ENCODE data around the gene CYFIP1.

Gene CYFIP1

DNA sequence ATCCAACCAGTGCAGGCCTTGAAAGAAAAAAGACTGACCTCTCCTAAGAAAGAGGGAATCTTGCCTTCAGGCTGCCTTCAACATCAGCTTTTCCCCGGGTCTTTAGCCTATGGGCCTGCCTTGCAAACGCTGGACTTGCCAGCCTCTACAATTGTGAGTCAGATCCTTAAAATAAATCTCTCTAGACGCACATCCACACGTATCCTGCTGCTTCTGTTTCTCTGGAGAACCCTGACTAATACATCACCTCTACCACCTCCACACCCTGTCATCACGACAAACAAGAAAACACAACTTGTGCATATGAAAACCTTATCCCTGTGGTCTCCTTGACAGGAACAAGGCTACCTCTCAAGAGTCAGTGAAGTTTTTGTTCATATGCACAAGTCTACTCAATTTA, 11.8 kb downstream of the CYFIP1 start:
- DNase-seq (ENCODE audit: low read depth in 2 of 2) = no peak

DNA sequence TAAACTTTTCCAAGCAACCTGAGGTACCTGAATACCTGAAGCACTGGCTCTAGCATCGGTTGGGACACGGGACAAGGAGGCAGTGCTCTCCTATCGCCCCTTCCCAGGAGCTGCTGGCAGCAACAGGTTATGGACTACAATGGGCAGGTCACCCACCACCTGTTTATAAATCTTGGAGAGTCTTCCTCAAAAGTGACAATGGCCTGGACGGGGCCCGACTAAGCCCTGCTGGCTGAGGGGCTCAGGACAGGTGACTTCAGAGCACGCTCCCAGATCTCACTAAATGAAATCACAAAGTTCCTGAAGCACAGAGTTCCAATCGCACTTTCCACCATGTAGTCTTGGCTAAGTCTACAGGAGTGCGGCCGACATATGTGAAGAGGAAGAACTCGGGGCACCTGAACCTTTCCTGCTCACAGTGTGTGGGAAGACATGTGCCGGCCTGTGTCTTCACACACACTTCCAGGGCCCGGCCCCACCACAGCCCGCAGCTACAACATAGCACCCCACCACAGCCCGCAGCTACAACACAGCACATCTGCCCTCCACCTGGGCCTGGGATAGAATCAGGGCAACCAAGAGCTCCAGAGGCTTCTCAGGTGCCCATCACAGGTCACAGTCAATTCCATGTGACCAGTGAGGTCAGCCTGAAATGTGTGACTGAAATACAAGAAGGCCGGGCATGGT, 12.9 kb downstream of the CYFIP1 start:
- DNase-seq (ENCODE audit: low read depth in 2 of 2) = no peak

DNA sequence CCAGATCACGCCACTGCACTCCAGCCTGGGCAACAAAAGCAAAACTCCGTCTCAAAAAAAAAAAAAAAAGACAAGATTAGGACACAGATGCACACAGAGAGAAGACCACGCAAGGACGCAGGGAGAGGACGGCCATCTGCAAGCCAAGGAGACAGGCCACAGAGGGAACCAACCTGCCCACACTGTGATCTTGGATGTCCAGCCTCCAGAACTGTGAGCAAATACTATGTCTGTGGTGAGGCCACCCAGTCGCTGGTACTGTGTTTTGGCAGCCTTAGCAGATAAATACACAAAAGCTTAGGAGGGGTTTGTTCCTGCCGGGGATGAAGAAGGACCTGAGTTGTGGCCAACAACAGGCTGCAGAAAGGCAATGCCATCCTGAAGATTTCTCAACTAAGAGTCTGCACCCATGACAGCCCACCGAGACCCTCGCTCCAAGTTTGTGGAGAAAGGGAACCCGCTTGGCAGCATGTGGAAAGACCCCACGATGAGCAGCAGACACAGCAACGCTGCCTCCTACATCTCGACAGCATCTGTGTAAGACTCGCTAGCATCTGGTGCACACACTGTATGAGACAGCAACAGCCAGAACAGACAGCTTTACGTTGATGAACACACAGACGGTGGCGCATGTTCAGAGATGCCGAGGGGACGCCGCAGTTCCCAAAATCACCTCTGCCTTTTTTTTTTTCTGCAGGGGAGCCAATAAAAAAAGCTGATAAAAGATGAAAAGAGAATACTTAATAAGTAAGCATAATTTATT, 13.7 kb downstream of the CYFIP1 start:
- no peak for DNase-seq (ENCODE audit: low read depth in 2 of 2)

DNA sequence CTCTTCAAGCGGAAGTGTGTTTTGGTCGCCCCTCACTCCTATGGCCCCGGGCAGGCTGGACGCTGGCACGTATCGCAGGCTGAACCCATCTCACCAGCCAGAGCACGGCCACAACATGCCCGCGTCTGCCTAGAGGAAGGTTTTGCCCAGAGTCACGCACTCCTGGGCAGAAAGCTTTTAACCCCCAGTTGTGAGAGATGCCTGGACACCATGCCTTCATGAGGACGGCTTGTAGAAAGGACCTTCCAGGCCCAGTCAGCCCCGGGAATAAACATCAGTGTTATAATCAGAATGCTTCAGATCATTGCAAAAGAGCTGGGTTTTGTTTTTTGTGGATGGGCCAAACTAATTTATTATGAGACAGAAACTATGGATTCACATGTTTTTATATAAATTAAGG, 16.5 kb downstream of the CYFIP1 start:
- DNase-seq (ENCODE audit: low read depth in 2 of 2) = no peak

DNA sequence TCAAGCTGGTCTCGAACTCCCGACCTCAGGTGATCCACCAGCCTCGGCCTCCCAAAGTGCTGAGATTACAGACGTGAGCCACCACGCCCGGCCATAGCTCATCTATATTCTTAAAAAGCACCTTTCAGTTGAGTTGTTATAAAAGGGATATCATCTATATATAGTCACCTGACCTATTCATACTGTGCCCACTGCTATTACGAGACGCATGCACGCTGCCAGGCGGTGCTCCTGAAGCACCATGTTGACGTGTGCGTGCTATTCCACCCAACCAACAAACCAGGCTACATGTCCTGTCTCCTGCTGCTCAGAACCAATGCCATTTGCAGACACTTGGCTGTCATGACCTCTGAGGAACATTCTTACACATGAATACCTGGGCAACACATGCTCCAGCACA, 17.6 kb downstream of the CYFIP1 start:
- no peak for DNase-seq (ENCODE audit: low read depth in 2 of 2)

DNA sequence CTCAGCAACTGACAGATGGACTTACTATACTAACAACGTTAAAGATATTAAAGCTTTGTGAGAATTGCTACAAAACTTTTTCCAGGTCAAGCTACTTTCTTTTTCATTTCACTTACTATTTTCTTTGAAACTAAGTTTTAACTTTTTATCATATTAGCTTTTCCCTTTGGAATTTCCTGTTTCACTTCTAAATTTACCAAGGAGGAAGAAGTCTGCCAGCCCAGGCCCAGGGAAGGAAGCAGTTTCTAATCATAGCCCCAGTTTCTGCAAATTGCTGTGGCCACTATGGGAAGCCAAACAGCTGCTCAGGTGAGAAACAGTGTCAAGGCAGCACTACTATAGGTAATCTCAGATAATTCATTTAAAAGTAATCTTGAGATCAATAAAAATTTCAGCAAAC, 18.4 kb downstream of the CYFIP1 start:
- no peak for DNase-seq (ENCODE audit: low read depth in 2 of 2)

DNA sequence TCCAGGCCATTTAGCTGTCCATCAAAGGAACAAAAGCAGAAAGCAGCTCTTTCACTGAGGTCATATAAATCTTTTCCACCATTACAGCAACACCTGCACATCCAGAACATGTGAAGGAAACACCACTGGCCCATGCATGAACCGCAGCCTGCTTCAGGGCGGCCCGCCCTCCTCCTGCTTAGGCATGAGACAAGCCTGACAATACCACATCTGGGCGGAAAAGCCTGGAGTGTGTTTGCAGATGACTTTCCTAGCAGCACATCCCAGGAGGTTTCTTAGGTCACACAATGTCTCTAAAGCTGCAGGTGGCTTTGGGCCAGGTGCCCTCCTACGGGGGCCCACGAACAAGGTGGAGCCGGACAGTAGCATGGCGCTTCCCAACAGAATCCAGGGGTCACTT, 19.6 kb downstream of the CYFIP1 start:
- no peak for DNase-seq (ENCODE audit: low read depth in 2 of 2)

DNA sequence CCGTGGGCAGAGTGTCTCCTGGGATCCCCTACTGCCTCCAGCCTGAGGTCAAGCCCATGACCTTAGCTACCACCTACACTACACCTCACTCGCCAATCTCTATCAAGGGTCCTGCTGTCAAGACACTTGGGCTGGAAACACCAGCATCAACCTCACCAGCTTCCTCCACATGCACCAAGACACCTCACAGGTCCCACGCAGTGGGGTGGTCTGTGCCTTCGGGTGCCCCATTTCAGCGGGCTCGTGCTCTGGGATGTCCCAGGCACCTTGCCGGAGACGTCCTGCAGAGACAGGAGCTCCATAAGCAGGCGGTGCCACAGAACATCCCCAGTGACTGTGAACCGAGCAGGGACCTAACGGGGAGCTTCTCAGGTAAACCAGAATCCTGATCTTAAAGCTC, 20.0 kb downstream of the CYFIP1 start:
- DNase-seq (ENCODE audit: low read depth in 2 of 2) = no peak

DNA sequence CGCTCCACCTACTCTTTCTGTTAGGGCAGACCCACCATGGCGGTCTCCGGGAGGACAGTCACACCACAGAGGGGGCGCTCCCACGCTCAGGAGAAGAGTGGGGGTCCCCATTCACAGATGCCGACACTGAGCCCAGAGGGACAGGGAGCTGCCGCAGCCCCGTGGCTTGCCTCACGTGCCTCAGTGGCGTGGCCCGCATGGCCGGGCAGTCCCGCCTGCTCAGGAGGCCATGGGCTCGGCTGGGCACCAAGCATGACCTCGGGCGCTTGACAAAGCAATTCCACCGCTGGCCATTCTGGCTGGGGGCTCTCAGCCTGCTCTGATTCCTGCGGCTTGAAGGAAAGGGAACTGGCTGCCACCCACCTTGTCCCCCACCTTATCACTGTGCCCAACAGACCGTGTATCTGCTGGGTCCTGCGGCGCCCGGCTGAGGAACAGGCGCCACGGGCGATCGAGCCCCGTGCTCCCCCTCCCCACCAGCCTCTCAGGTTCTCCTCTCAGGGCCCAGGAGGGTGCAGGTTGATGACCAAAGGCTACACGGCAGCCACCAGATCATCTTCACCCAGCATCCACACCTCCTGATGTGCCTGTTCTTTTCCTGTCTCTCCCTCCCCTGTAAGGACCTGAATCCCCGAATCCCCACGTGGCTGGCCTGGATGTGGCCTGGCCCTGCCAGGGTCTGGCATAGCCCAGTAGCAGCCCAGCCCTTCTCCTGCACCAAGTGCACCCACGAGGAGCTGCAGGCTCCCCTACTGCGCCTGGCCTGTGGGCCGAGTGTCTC, 20.7 kb downstream of the CYFIP1 start:
- DNase-seq (ENCODE audit: low read depth in 2 of 2) = no peak

DNA sequence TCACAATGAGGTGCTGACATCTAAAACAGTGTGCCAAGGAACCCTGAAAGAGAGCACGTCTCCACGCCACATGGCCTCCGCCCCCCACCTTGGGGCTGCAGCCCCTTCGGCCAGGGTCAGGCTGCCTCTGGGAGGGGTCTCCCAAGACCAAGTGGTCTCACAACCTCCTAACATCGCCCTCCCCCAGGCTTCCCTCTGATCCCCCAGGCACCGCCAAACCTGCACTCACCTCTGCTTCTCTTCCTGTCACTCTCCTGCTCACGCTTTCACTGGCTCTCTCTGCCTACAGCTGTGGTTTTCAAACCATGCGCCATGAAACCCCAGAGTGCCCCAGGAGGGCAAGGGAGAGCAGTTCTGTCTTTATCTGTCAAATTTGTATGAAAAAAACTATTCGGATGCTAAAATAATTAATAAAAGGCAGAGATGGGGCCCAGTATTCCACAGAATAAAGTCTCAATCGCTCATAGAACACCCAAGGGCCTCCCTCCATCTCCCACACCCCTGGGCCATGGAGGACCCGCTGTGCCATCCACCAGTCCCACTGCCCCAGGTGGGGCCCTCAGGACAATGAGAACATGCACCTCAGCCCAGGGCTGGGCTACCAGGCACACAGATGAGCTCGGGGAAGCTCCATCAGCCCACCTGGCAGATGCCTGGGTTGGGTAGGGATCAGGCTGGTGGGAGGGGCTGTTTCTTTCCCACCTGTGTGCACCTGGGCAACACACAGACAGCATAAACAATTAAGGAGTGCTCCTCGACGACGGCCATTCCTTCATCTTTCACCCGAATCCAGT, 21.5 kb downstream of the CYFIP1 start:
- DNase-seq (ENCODE audit: low read depth in 2 of 2) = no peak

DNA sequence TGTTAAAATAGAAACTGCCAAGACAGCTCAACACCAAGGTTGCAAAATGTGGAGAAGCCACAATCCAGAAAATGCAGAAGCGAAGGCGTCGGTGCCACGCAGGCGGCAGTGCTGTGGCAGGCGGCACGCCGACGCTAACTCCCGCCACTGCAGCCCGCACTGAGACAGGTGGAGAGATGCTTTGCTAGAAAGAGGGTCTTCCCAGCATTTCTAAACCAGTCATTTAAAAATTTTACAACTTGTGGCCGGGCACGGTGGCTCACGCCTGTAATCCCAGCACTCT, 23.2 kb downstream of the CYFIP1 start:
- DNase-seq (ENCODE audit: low read depth in 2 of 2) = no peak

DNA sequence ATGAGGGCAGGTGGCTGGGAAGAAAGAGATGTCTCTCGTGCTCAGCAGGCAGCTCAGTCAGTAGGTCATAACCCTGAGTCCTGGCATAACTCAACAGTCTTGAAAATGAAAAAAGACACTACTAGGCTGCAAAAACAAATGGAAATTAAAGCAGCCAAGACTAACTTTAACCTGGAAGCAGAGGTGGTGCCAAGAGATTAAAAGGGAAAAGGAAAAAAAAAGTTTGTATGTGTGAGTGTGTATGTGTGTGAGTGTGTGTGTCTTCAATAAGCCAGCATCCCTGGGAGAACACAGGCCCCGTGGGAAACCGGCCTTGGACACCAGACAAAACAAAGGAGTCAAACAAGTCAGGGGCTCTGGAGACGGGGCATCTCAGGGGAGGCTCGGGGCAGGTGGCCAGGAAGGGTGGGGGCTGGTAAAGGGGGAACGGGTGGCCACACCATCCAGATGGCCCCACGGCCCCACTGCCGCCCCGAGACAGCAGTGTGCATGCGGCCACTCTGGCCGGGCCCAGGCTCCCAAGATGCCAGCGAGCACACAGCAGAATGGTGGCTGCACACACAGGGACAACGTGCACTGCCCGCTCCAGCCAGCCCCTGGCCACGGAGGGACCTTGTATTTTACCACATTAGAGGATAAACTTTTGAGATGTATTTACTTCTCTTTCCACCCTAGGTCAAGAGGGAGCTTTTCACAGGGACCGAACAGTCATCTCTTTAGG, 23.8 kb downstream of the CYFIP1 start:
- DNase-seq (ENCODE audit: low read depth in 2 of 2) = no peak

DNA sequence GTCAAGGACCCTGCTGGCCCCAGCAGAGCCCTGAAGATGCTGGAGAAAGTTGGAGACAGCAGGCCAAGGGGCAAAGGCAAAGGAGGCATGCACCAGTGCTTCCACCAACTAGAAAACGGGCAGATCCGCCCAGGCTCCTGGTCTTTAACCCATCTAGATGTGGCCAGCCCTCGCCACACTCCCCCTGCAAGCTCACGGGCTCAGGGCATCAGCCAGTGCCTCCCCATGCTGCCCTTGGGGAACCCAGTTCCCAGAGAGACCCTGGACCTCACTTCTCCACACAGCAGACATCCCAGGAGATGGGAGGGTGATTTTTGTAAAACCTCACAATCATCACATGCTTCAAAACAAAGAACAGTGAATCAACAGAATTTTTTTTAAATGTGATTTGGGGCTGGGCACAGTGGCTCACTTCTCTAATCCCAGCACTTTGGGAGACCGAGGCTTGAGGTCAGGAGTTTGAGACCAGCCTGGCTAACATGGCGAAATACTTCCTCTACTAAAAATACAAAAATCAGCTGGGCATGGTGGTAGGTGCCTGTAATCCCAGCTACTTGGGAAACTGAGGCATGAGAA, 24.5 kb downstream of the CYFIP1 start:
- DNase-seq (ENCODE audit: low read depth in 2 of 2) = no peak

DNA sequence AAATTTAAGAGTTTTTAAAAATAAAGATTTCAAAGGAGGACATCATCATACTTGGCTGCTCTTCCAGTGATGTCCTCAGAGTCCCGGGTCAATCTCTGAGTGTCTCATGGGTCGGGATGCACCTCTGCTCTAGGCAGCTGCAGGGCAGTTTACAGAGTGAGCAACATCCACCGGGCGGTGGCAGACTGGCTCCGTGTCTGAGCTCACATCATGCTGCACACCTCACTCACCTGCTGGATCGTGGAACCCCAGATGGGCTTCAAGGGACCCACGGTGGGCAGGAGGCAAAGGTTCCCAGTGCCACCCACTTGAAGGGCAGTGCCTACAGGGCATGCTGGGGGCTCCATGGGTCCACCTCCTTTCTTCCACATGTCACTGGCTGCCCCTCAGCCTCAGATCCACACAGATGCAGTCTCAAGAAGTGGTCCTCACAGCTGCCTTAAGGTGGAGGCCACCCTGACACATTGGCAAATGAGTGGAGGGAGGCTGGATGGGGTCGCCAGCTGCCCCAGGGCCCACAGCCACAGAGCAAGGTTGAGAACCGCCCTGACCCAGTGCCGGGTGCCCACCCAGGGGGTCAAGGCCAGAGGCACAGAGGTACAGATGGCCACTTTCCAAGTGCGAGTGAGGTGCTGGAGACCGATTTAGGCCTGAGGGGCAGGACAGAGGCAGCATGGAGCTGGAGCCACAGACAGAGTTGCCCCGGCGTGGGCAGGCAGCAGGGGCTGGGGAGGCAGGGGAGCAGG, 25.2 kb downstream of the CYFIP1 start:
- no peak for DNase-seq (ENCODE audit: low read depth in 2 of 2)

DNA sequence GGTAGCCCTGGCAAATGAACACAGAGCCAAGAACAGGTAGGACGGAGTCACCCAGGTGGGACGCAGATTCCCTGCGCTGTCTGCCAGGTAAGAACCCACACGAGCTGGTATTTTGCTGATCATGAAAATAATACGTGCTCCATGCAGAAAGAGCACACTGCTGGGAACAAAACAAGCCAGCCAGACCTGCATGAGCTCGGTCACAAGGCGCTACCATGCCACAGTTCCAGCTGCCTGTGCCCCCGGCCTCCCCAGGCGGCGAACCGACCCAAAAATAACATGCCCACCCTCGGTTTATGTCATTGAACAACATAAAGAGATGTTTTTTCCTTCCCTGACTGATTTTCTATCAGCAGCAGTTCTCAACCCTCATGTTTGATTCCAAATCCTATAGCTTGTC, 25.8 kb downstream of the CYFIP1 start:
- DNase-seq (ENCODE audit: low read depth in 2 of 2) = no peak

DNA sequence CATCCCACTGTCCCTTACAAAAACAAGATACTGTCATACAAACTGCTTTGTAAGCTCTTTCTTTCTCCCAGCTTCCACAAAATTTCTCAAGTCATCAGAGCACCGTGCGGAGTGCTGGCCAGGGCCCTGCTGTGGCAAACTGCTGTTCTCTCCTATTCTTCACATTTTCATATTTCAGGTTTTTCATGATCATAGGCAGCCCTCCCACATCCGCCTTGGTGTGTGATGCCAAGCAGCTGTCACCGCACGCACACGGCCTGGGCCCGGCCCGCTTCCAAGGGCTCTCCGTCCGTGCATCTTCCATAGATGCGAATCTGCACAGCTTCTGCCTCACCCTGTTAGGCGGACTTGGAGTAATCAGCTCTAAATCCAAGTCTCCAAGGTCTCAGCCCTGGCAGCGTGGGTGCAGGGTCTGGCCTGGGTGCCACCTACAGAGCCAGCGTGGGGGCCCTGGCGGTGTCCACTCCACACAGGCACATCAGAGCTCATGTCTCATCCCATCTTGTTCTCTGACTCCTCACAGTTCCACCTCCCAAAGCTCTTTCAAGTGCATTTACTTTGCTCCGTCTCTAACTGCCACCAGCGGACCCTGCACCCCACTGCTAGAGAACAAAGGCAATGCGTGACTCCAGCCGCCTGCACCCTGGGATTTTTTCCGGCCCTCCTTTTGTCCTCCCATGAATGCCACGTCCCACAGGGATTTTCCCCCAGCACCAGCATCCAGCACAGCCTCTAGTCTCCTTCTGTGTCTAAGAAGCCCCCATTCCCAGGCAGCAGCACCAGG, 27.2 kb downstream of the CYFIP1 start:
- no peak for DNase-seq (ENCODE audit: low read depth in 2 of 2)

DNA sequence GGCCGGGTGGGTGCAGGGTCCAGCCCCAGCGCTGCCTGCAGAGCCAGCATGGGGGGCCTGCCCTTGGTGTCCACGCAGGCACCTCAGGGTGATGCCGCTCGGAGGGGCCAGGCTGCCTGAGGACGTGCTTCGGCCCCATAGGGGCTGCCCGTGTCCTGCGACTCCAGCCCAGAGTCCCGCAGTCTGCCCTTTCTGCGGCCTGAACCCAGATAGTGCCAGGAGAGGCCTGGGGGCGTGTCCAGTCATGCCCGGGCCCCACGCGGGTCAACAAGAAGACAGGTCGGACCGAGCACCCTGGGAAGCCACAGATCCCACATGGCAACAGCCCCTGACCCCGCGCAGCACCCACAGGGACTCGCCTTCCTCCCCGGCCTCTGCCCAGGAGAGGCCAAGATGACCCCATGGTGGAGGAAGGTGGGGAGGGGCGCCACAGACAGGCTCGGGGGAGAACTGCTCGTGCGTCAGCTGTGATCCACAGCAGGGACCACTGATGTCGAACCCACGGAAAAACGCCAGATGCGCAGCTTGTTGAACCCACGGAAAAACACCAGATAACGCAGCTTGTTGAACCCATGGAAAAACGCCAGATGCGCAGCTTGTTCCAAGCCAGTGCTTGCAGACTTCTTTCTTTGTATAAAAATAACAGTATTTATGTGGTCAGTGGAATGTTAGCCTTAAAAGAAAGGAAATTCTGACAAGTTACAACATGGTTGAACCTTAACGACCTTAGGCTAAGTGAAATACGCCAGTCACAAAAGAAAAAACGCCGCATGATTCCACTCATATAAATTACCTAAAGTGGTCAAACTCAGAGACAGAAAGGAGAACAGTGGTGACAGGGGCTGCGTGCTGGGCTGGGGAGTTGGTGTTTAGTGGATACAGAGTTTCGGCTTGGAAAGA, 28.5 kb downstream of the CYFIP1 start:
- DNase-seq (ENCODE audit: low read depth in 2 of 2) = no peak

DNA sequence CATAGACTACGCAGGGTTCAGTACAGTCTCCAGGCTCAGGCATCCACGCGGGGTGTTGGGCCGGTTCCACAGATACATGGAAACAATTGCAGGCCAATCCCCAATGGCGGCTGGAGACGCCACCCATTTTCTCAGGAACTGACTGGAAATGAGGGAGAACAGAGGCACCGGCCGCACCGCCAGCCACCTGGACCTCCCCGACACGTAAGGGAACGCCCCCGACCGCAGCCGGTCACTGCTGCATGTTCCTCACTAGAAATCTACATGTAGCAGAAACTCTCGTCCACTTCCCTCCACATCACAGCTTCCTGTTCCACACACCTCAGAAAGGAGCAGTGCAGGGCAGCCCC, 29.2 kb downstream of the CYFIP1 start:
- no peak for DNase-seq (ENCODE audit: low read depth in 2 of 2)
